Mammary epithelial cell (primary cell): ENCODE data around the gene BMX.

Source experiments
- EZH2 ChIP-seq: IDR thresholded peaks from 2 replicates; pipeline ENCODE4 v1.6.1; 2012; ENCODE audit warnings: low read length, inconsistent platforms, borderline replicate concordance
- TF ChIP-seq, protein P1 (sequence below), 2 donors: IDR thresholded peaks in 1 of 2; conservative IDR thresholded peaks in 1 of 2; 2 replicates each; pipeline ENCODE4 v1.5.1; 2011 to 2012; ENCODE audit warnings: inconsistent platforms in 2 of 2, low read length in 2 of 2, mild to moderate bottlenecking in 2 of 2, control low read depth in 1 of 2, low read depth in 1 of 2; ENCODE audit not compliant: insufficient read depth in 1 of 2; ENCODE audit errors: extremely low read depth in 1 of 2

DNA sequence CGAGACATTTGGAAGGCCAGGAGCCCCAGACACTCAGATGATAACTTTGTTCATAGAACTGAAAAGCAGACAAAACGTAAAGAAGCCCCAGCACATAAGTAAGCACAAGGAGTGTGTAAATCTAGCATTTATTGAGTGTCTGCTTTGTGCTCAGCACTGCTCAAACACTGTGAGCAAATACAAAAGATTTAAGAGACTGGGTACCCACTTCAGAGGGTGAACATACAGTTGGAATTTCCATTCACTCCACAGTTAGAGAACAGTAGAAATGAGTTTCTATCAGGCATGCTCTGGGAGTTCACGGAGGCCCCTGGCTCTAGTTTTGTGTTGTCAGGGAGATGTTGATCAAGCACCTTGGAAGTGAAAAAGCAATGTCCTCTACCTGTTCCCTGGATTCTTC, 60.3 kb downstream of the BMX start:
- no peak for TF ChIP-seq EZH2
- TF ChIP-seq, protein P1, sequence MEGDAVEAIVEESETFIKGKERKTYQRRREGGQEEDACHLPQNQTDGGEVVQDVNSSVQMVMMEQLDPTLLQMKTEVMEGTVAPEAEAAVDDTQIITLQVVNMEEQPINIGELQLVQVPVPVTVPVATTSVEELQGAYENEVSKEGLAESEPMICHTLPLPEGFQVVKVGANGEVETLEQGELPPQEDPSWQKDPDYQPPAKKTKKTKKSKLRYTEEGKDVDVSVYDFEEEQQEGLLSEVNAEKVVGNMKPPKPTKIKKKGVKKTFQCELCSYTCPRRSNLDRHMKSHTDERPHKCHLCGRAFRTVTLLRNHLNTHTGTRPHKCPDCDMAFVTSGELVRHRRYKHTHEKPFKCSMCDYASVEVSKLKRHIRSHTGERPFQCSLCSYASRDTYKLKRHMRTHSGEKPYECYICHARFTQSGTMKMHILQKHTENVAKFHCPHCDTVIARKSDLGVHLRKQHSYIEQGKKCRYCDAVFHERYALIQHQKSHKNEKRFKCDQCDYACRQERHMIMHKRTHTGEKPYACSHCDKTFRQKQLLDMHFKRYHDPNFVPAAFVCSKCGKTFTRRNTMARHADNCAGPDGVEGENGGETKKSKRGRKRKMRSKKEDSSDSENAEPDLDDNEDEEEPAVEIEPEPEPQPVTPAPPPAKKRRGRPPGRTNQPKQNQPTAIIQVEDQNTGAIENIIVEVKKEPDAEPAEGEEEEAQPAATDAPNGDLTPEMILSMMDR (conservative IDR thresholded peaks at IDR 0.05 in 1 of 2, IDR thresholded peaks at IDR 0.05 in 1 of 2; ENCODE audit: extremely low read depth in 1 of 2, insufficient read depth in 1 of 2, low read depth in 1 of 2, low read length in 2 of 2), result no peak
